HL-60 (cell line): ENCODE data around the gene ZNF670.

Experiments used
- GABPA ChIP-seq: IDR thresholded peaks from 2 replicates; pipeline ENCODE4 v1.6.1; 2012; ENCODE audit warnings: low read depth
- TF ChIP-seq, protein P1 (sequence below): IDR thresholded peaks from one replicate; pipeline ENCODE4 v1.5.1; 2011; ENCODE audit warnings: low read length, control low read depth, inconsistent platforms; ENCODE audit not compliant: insufficient read depth
- TF ChIP-seq, protein P2 (sequence below): IDR thresholded peaks from 2 replicates; pipeline ENCODE4 v1.6.1; 2012; ENCODE audit warnings: low read depth; ENCODE audit not compliant: insufficient replicate concordance

DNA sequence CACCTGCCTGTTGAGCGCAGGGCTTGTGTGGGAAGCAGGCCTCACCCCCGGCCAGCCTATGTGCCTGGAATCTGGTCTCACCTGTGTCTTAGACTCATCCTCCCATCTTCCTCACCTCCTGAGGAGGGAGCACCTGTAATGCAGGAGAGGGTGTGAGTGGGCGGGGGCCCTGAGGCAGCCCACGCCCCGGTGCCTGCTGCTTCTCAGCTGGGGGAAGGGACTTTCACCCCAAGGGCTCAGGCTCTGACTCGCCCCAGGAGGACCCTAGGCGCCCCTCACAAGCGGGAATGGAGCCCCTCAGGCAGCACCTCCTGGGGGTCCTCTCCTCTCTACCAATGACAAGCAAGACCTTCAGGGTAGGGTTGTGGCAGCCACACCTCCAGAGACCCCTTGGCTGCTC is 6.7 kb upstream of the ZNF670 start:
- TF ChIP-seq, protein P1, sequence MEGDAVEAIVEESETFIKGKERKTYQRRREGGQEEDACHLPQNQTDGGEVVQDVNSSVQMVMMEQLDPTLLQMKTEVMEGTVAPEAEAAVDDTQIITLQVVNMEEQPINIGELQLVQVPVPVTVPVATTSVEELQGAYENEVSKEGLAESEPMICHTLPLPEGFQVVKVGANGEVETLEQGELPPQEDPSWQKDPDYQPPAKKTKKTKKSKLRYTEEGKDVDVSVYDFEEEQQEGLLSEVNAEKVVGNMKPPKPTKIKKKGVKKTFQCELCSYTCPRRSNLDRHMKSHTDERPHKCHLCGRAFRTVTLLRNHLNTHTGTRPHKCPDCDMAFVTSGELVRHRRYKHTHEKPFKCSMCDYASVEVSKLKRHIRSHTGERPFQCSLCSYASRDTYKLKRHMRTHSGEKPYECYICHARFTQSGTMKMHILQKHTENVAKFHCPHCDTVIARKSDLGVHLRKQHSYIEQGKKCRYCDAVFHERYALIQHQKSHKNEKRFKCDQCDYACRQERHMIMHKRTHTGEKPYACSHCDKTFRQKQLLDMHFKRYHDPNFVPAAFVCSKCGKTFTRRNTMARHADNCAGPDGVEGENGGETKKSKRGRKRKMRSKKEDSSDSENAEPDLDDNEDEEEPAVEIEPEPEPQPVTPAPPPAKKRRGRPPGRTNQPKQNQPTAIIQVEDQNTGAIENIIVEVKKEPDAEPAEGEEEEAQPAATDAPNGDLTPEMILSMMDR, result no peak
- TF ChIP-seq GABPA, result no peak
- TF ChIP-seq, protein P2, sequence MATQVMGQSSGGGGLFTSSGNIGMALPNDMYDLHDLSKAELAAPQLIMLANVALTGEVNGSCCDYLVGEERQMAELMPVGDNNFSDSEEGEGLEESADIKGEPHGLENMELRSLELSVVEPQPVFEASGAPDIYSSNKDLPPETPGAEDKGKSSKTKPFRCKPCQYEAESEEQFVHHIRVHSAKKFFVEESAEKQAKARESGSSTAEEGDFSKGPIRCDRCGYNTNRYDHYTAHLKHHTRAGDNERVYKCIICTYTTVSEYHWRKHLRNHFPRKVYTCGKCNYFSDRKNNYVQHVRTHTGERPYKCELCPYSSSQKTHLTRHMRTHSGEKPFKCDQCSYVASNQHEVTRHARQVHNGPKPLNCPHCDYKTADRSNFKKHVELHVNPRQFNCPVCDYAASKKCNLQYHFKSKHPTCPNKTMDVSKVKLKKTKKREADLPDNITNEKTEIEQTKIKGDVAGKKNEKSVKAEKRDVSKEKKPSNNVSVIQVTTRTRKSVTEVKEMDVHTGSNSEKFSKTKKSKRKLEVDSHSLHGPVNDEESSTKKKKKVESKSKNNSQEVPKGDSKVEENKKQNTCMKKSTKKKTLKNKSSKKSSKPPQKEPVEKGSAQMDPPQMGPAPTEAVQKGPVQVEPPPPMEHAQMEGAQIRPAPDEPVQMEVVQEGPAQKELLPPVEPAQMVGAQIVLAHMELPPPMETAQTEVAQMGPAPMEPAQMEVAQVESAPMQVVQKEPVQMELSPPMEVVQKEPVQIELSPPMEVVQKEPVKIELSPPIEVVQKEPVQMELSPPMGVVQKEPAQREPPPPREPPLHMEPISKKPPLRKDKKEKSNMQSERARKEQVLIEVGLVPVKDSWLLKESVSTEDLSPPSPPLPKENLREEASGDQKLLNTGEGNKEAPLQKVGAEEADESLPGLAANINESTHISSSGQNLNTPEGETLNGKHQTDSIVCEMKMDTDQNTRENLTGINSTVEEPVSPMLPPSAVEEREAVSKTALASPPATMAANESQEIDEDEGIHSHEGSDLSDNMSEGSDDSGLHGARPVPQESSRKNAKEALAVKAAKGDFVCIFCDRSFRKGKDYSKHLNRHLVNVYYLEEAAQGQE, result no peak
